OCI-LY1 (cell line): ENCODE results near the gene RAPGEF5.

ENCODE experiments used
- H2AFZ ChIP-seq: fragments of 200-600 bp; sonication (generic), shearing (Covaris generic); 2 replicates; pipeline ENCODE4 v1.6.0; 2014; ENCODE audit warnings: antibody characterized with exemption, mild to moderate bottlenecking, low read length
- H3F3A ChIP-seq: fragments of 200-600 bp; sonication (generic), shearing (Covaris generic); 2 replicates; pipeline ENCODE4 v1.6.0; 2014; ENCODE audit warnings: mild to moderate bottlenecking, antibody characterized with exemption, low read length, moderate library complexity; ENCODE audit not compliant: insufficient read depth
- H3K27ac ChIP-seq: fragments of 200-600 bp; sonication (generic); 2 replicates; pipeline ENCODE4 v1.5.1; 2014; ENCODE audit warnings: low read length, mixed run types, mild to moderate bottlenecking, low read depth; ENCODE audit not compliant: poor library complexity, severe bottlenecking
- H3K27me3 ChIP-seq: fragments of 200-600 bp; sonication (generic); 2 replicates; pipeline ENCODE4 v1.6.0; 2014; ENCODE audit warnings: antibody characterized with exemption, mild to moderate bottlenecking, low read length, moderate library complexity; ENCODE audit not compliant: insufficient read depth
- H3K36me3 ChIP-seq: fragments of 200-600 bp; sonication (generic); 2 replicates; pipeline ENCODE4 v1.6.1; 2014; ENCODE audit warnings: mild to moderate bottlenecking, antibody characterized with exemption, low read length, moderate library complexity, mixed read lengths; ENCODE audit not compliant: insufficient read depth
- H3K4me1 ChIP-seq: fragments of 200-600 bp; sonication (generic); 2 replicates; pipeline ENCODE4 v1.5.1; 2014; ENCODE audit warnings: mild to moderate bottlenecking, low read length, moderate library complexity; ENCODE audit not compliant: insufficient read depth, severe bottlenecking
- H3K4me2 ChIP-seq: fragments of 200-600 bp; sonication (generic), shearing (Covaris generic); 2 replicates; pipeline ENCODE4 v1.6.1; 2014; ENCODE audit warnings: low read length
- H3K4me3 ChIP-seq: fragments of 200-600 bp; sonication (generic); 2 replicates; pipeline ENCODE4 v1.5.1; 2014; ENCODE audit warnings: low read length, low read depth, mild to moderate bottlenecking, mixed read lengths; ENCODE audit not compliant: poor library complexity, severe bottlenecking
- H3K79me2 ChIP-seq: fragments of 200-600 bp; shearing (Covaris generic); 2 replicates; pipeline ENCODE4 v1.6.1; 2016; ENCODE audit warnings: mixed run types, low read length, mixed read lengths; ENCODE audit not compliant: insufficient read depth
- H3K9ac ChIP-seq: fragments of 200-600 bp; sonication (generic), shearing (Covaris generic); 2 replicates; pipeline ENCODE4 v1.6.1; 2014; ENCODE audit warnings: mild to moderate bottlenecking, low read length, mixed read lengths
- H3K9me2 ChIP-seq: fragments of 200-600 bp; sonication (generic), shearing (Covaris generic); 2 replicates; pipeline ENCODE4 v1.6.1; 2014; ENCODE audit warnings: low read depth, mild to moderate bottlenecking, low read length, mixed read lengths
- H3K9me3 ChIP-seq: fragments of 200-600 bp; shearing (Covaris generic); 2 replicates; pipeline ENCODE4 v1.6.1; 2014; ENCODE audit warnings: low read length, mixed read lengths
- H4K20me1 ChIP-seq: fragments of 200-600 bp; sonication (generic), shearing (Covaris generic); 2 replicates; pipeline ENCODE4 v1.6.0; 2016; ENCODE audit warnings: mild to moderate bottlenecking, low read length; ENCODE audit not compliant: insufficient read depth
- CTCF ChIP-seq: fragments of 200-600 bp; sonication (generic), shearing (Covaris generic); IDR thresholded peaks from 2 replicates; pipeline ENCODE4 v1.5.1; 2017; ENCODE audit warnings: mild to moderate bottlenecking, antibody characterized with exemption, low read length, moderate library complexity, mixed read lengths
- EZH2 ChIP-seq: fragments of 200-600 bp; sonication (generic), shearing (Covaris generic); IDR thresholded peaks from 2 replicates; pipeline ENCODE4 v1.8.0; 2017; ENCODE audit warnings: borderline replicate concordance, mixed run types, mild to moderate bottlenecking, antibody characterized with exemption, low read length, moderate library complexity, mixed read lengths

The RAPGEF5 gene

GRCh38 chr7:22109761-22110160 is 247.2 kb downstream of the RAPGEF5 start:
- Histone ChIP-seq H3F3A (0 out of 2 replicates have a peak, but pooled peaks cover 3% of the 10 kb centered on the region), H3K36me3 (no peaks in the 10 kb centered on the region), H3K4me3 (no peak overlapping the region), H3K4me1 (peaks cover 6% of the 10 kb centered on the region), H3K27ac (no peak overlapping the region), H3K4me2 (no peak overlapping the region), H4K20me1 (no peaks in the 10 kb centered on the region), H3K79me2 (no peaks in the 10 kb centered on the region), H3K9me3 (no peaks in the 10 kb centered on the region), H3K27me3 (no peaks in the 10 kb centered on the region), H3K9me2 (no peaks in the 10 kb centered on the region), H3K9ac (no peak overlapping the region), H2AFZ (no peak overlapping the region)
- TF ChIP-seq EZH2, result no peak
- TF ChIP-seq CTCF, result no peak

- Histone ChIP-seq H3K27ac (no peak overlapping the region), H3F3A (0 out of 2 replicates have a peak, but pooled peaks cover 3% of the 10 kb centered on the region), H3K4me3 (no peak overlapping the region), H3K9me2 (no peaks in the 10 kb centered on the region), H2AFZ (no peak overlapping the region), H3K36me3 (no peaks in the 10 kb centered on the region), H3K4me1 (peaks cover 6% of the 10 kb centered on the region), H4K20me1 (no peaks in the 10 kb centered on the region), H3K4me2 (no peak overlapping the region), H3K9ac (no peak overlapping the region), H3K9me3 (no peaks in the 10 kb centered on the region), H3K27me3 (no peaks in the 10 kb centered on the region), H3K79me2 (no peaks in the 10 kb centered on the region)
- TF ChIP-seq EZH2 (no peak), CTCF (no peak)
Observed at GRCh38 chr7:22108151-22108845, 248.7 kb downstream of the RAPGEF5 start.

- TF ChIP-seq CTCF (no peak), EZH2 (no peak)
- no peaks in the 10 kb centered on the region for H3K36me3 ChIP-seq
- no peaks in the 10 kb centered on the region for H3K9me3 ChIP-seq
- H4K20me1 ChIP-seq, result no peaks in the 10 kb centered on the region
- H3K27ac ChIP-seq, result no peak overlapping the region
- 0 out of 2 replicates have a peak, but pooled peaks cover under 1% of the 10 kb centered on the region for H3F3A ChIP-seq
- no peak overlapping the region for H3K4me2 ChIP-seq
- H2AFZ ChIP-seq, result no peak overlapping the region
- no peaks in the 10 kb centered on the region for H3K79me2 ChIP-seq
- no peak overlapping the region for H3K9ac ChIP-seq
- H3K4me3 ChIP-seq, result no peak overlapping the region
- H3K27me3 ChIP-seq, result no peaks in the 10 kb centered on the region; the same call in 1 of the 2 replicates
- peaks cover 2% of the 10 kb centered on the region for H3K4me1 ChIP-seq
- H3K9me2 ChIP-seq, result no peaks in the 10 kb centered on the region
Observed at GRCh38 chr7:22105550-22105949, 251.4 kb downstream of the RAPGEF5 start.
